Measurements from ENCODE around the gene DENND1A.

GRCh38 chr9:123406016-123406415 lies 523.9 kb downstream of the DENND1A start:
- TF ChIP-seq CTCF (IDR thresholded peaks at IDR 0.05) (no peak), POLR2A (IDR thresholded peaks at IDR 0.05) (no peak), POLR2AphosphoS5 (IDR thresholded peaks at IDR 0.05) (no peak)
